CD4-positive, alpha-beta T cell treated with Interferon gamma for 1 hour (primary cell): ENCODE data around the gene AUTS2.
"Not testable (repeated sequence)": the region's sequence is repeated elsewhere in the genome, so short reads cannot be mapped to it uniquely, and the experiment has no call there.

Experiments
- DNase-seq: peaks from one replicate; pipeline ENCODE4 v3.0.0-alpha.2; 2020

Gene AUTS2

GRCh38 chr7:70788276-70788675, 1190.0 kb downstream of the AUTS2 start:
- DNase-seq, result peak; percentile 46

GRCh38 chr7:70789481-70790214, 1191.4 kb downstream of the AUTS2 start:
- no peak for DNase-seq

- no peak for DNase-seq
These were observed 1192.2 kb downstream of the AUTS2 start for GRCh38 chr7:70790215-70791073.

- DNase-seq, result no peak
These were observed 1193.1 kb downstream of the AUTS2 start for GRCh38 chr7:70791341-70791740.

- DNase-seq, result no peak
These were observed 1194.8 kb downstream of the AUTS2 start for GRCh38 chr7:70793060-70793459.

GRCh38 chr7:70793821-70794220, 1195.5 kb downstream of the AUTS2 start:
- no peak for DNase-seq

- DNase-seq, result no peak
These were observed 1196.7 kb downstream of the AUTS2 start for GRCh38 chr7:70794962-70795361.

GRCh38 chr7:70795948-70796347, 1197.7 kb downstream of the AUTS2 start:
- DNase-seq, result no peak

- DNase-seq, result no peak
These were observed 1198.8 kb downstream of the AUTS2 start for GRCh38 chr7:70797109-70797514.

GRCh38 chr7:70799841-70800405, 1201.6 kb downstream of the AUTS2 start:
- no peak for DNase-seq

GRCh38 chr7:70805360-70805759, 1207.1 kb downstream of the AUTS2 start:
- DNase-seq, result no peak

- no peak for DNase-seq
These were observed 1209.4 kb downstream of the AUTS2 start for GRCh38 chr7:70807650-70808049.

- DNase-seq, result no peak
These were observed 1210.6 kb downstream of the AUTS2 start for GRCh38 chr7:70808876-70809275.

GRCh38 chr7:70810558-70811139, 1212.4 kb downstream of the AUTS2 start:
- no peak for DNase-seq

- no peak for DNase-seq
These were observed 1214.2 kb downstream of the AUTS2 start for GRCh38 chr7:70812511-70812910.

- DNase-seq, result not testable (repeated sequence)
These were observed 1224.2 kb downstream of the AUTS2 start for GRCh38 chr7:70822490-70822889.

- DNase-seq, result peak; percentile 23
These were observed 1231.2 kb downstream of the AUTS2 start for GRCh38 chr7:70829221-70830059.

- DNase-seq, result no peak
These were observed 1231.8 kb downstream of the AUTS2 start for GRCh38 chr7:70830060-70830395.

- DNase-seq, result no peak
These were observed 1232.2 kb downstream of the AUTS2 start for GRCh38 chr7:70830426-70830825.

- no peak for DNase-seq
These were observed 1235.5 kb downstream of the AUTS2 start for GRCh38 chr7:70833726-70834125.

- DNase-seq, result no peak
These were observed 1236.1 kb downstream of the AUTS2 start for GRCh38 chr7:70834424-70834823.

GRCh38 chr7:70835658-70836057, 1237.4 kb downstream of the AUTS2 start:
- no peak for DNase-seq

- DNase-seq, result no peak
These were observed 1238.0 kb downstream of the AUTS2 start for GRCh38 chr7:70836279-70836678.
